Uterus (tissue), 4 donors: Measurements from ENCODE around the gene MAP3K19. TPM values are rescaled to one million over a fixed set of nuclear protein-coding genes. Genes with fewer than 3 reads are reported as not detected.
"Not testable (repeated sequence)": the region's sequence is repeated elsewhere in the genome, so short reads cannot be mapped to it uniquely, and the experiment has no call there.

Experiments
- DNase-seq, 2 donors: peaks; one replicate each; pipeline ENCODE4 v3.0.0-alpha.2; 2019 to 2020
- H3K27ac ChIP-seq, 2 donors: fragments of 200-600 bp; sonication (generic); 1 replicate in 1 of 2; 2 replicates in 1 of 2; pipeline ENCODE4 v1.5.1; 2016 to 2018
- H3K27me3 ChIP-seq, 2 donors: fragments of 200-600 bp; sonication (generic); one replicate each; pipeline ENCODE4 v1.5.1; 2018 to 2019; ENCODE audit warnings: control low read depth in 1 of 2
- H3K36me3 ChIP-seq, 2 donors: fragments of 200-600 bp; sonication (generic); one replicate each; pipeline ENCODE4 v1.5.1; 2019; ENCODE audit warnings: control low read depth in 1 of 2
- H3K4me1 ChIP-seq, 2 donors: fragments of 200-600 bp; sonication (generic); one replicate each; pipeline ENCODE4 v1.5.1; 2018 to 2019; ENCODE audit warnings: control low read depth in 1 of 2
- H3K4me3 ChIP-seq, 2 donors: fragments of 200-600 bp; sonication (generic); 1 replicate in 1 of 2; 2 replicates in 1 of 2; pipeline ENCODE4 v1.5.1; 2018 to 2019; ENCODE audit warnings: mild to moderate bottlenecking in 1 of 2
- H3K9me3 ChIP-seq, 2 donors: fragments of 200-600 bp; sonication (generic); one replicate each; pipeline ENCODE4 v1.5.1; 2019; ENCODE audit warnings: control low read depth in 1 of 2
- CTCF ChIP-seq, 4 experiments: fragments of 200-600 bp in 2 of 4; fragments of 450-650 bp in 2 of 4; sonication (generic) in 2 of 4; IDR thresholded peaks; one replicate each; pipeline ENCODE4 v1.5.1; 2016 to 2019; ENCODE audit warnings: antibody characterized with exemption in 4 of 4, mild to moderate bottlenecking in 2 of 4, moderate library complexity in 1 of 4
- POLR2A ChIP-seq, 2 donors: fragments of 450-650 bp; IDR thresholded peaks; one replicate each; pipeline ENCODE4 v1.6.1; 2016; ENCODE audit warnings: antibody characterized with exemption in 2 of 2, mild to moderate bottlenecking in 1 of 2, moderate library complexity in 1 of 2
- intact Hi-C: fragments of 100-400 bp; cut with DNase I; formaldehyde crosslinking; loops from one replicate; pipeline ENCODE4 v1.15.1; 2023; ENCODE audit warnings: low total_unique reads
- total RNA-seq, 4 donors: library from RNA; depleted of rRNA in 3 of 4; stranded (reverse); fragments of >200 nt in 3 of 4; gene quantifications; one replicate each; pipeline versions ENCODE4 v1.1.0 to v1.2.4, GENCODE V29; 2014 to 2023
- donor health status: DM: yes; HTN: yes; CAD: no.

MAP3K19 gene
- total RNA-seq, 4 donors from 2014 or later, result 0.40 to 3.8 (median 2.1) TPM; not detected in 1

- TF ChIP-seq POLR2A (IDR thresholded peaks at IDR 0.05) (no peak), CTCF (IDR thresholded peaks at IDR 0.05) (no peak)
- Histone ChIP-seq H3K27ac (no peak overlapping the region), H3K4me3 (no peak overlapping the region), H3K36me3 (no peaks in the 10 kb centered on the region), H3K27me3 (no peaks in the 10 kb centered on the region), H3K4me1 (no peaks in the 10 kb centered on the region), H3K9me3 (no peaks in the 10 kb centered on the region)
- no peak for DNase-seq
- intact Hi-C loops, result no loop called here
Measured at GRCh38 chr2:134975281-134976009, 71.8 kb downstream of the MAP3K19 start.

GRCh38 chr2:134973241-134974138 is 73.8 kb downstream of the MAP3K19 start:
- H3K27ac ChIP-seq, result no peak overlapping the region
- TF ChIP-seq CTCF (IDR thresholded peaks at IDR 0.05), result no peak
- no peak for TF ChIP-seq POLR2A (IDR thresholded peaks at IDR 0.05)
- no peaks in the 10 kb centered on the region for H3K36me3 ChIP-seq
- no peak overlapping the region for H3K4me3 ChIP-seq
- DNase-seq, result no peak
- H3K27me3 ChIP-seq, result no peaks in the 10 kb centered on the region
- H3K4me1 ChIP-seq, result no peaks in the 10 kb centered on the region
- no peaks in the 10 kb centered on the region for H3K9me3 ChIP-seq
- intact Hi-C loops, result no loop called here

- H3K4me1 ChIP-seq, H3K36me3 ChIP-seq, H3K27ac ChIP-seq, H3K4me3 ChIP-seq, H3K9me3 ChIP-seq, H3K27me3 ChIP-seq, intact Hi-C loops: not testable (repeated sequence)
- peak in 1 of 2 donors; percentile 16 for DNase-seq
Measured at GRCh38 chr2:134967166-134967565, 80.1 kb downstream of the MAP3K19 start.

- DNase-seq, result no peak
- intact Hi-C loops, result no loop called here
- no peaks in the 10 kb centered on the region for H3K9me3 ChIP-seq
- H3K4me3 ChIP-seq, result no peak overlapping the region
- H3K36me3 ChIP-seq, result no peaks in the 10 kb centered on the region
- no peaks in the 10 kb centered on the region for H3K27me3 ChIP-seq
- H3K27ac ChIP-seq, result no peak overlapping the region
- H3K4me1 ChIP-seq, result no peaks in the 10 kb centered on the region
- TF ChIP-seq POLR2A (IDR thresholded peaks at IDR 0.05) (no peak), CTCF (IDR thresholded peaks at IDR 0.05) (no peak)
Measured at GRCh38 chr2:134957477-134957876, 89.8 kb downstream of the MAP3K19 start.

GRCh38 chr2:134955744-134956143 is 91.5 kb downstream of the MAP3K19 start:
- Histone ChIP-seq H3K36me3 (no peaks in the 10 kb centered on the region), H3K4me3 (no peak overlapping the region), H3K27ac (no peak overlapping the region), H3K9me3 (no peaks in the 10 kb centered on the region), H3K4me1 (no peaks in the 10 kb centered on the region), H3K27me3 (no peaks in the 10 kb centered on the region)
- intact Hi-C loops, result no loop called here
- TF ChIP-seq CTCF (IDR thresholded peaks at IDR 0.05) (no peak), POLR2A (IDR thresholded peaks at IDR 0.05) (no peak)
- no peak for DNase-seq
